Heart left ventricle (tissue), 16 donors: Measurements from ENCODE around the gene SAMD11. TPM values are rescaled to one million over a fixed set of nuclear protein-coding genes. Genes with fewer than 3 reads are reported as not detected.

Source experiments
- ATAC-seq, 4 donors: fragments of 200-7000 bp; cut with Tn5 transposase; one replicate each; pipeline ENCODE4 v1.9.1; 2020 to 2022; ENCODE audit warnings: moderate library complexity in 4 of 4, mild to moderate bottlenecking in 3 of 4, moderate number of reproducible peaks in 1 of 4
- DNase-seq, 5 donors: peaks; one replicate each; pipeline ENCODE4 v3.0.0-alpha.2; 2020
- H3K27ac ChIP-seq, 12 donors: fragments of 200-600 bp; sonication (generic) in 4 of 12; one replicate each; pipeline versions ENCODE4 v1.5.0 to v1.8.0; 2016 to 2022; ENCODE audit warnings: mild to moderate bottlenecking in 2 of 12
- H3K27me3 ChIP-seq, 9 donors: fragments of 200-600 bp; sonication (generic) in 2 of 9; one replicate each; pipeline versions ENCODE4 v1.5.1 to v1.8.0; 2016 to 2022; ENCODE audit warnings: mild to moderate bottlenecking in 3 of 9
- H3K36me3 ChIP-seq, 9 donors: fragments of 200-600 bp; sonication (generic) in 2 of 9; one replicate each; pipeline versions ENCODE4 v1.5.0 to v1.8.0; 2018 to 2022; ENCODE audit warnings: mild to moderate bottlenecking in 2 of 9
- H3K4me1 ChIP-seq, 12 donors: fragments of 200-600 bp; sonication (generic) in 4 of 12; one replicate each; pipeline versions ENCODE4 v1.5.0 to v1.8.0; 2016 to 2022; ENCODE audit warnings: mild to moderate bottlenecking in 3 of 12
- H3K4me3 ChIP-seq, 12 donors: fragments of 200-600 bp; sonication (generic) in 4 of 12; one replicate each; pipeline versions ENCODE4 v1.5.0 to v1.8.0; 2017 to 2022; ENCODE audit warnings: mild to moderate bottlenecking in 9 of 12, moderate library complexity in 4 of 12
- H3K9me3 ChIP-seq, 12 donors: fragments of 200-600 bp; sonication (generic) in 4 of 12; one replicate each; pipeline versions ENCODE4 v1.5.0 to v1.8.0; 2016 to 2022; ENCODE audit warnings: mild to moderate bottlenecking in 1 of 12
- POLR2A ChIP-seq, 2 donors: fragments of 450-650 bp; IDR thresholded peaks; one replicate each; pipeline ENCODE4 v1.6.1; 2017; ENCODE audit warnings: antibody characterized with exemption in 2 of 2, mild to moderate bottlenecking in 2 of 2, moderate library complexity in 2 of 2
- WGBS, 4 donors: extraction: QIAGEN DNeasy Blood & Tissue Kit in 2 of 4; methylation state at CpG; one replicate each; pipeline versions ENCODE4 v1.1.5 to v1.1.7; 2013 to 2018; 5-methylcytosine and 5-hydroxymethylcytosine counted together
- intact Hi-C, 10 donors: fragments of 100-400 bp; cut with DNase I; formaldehyde crosslinking; loops; one replicate each; pipeline versions ENCODE4 v1.11.1 to v1.14.2; 2022
- polyA plus RNA-seq, 2 donors: library from polyadenylated mRNA; stranded (reverse); fragments of 200-250 nt; gene quantifications; one replicate each; pipeline ENCODE4 v1.2.3, GENCODE V29; 2013
- total RNA-seq, 9 donors: library from RNA; depleted of rRNA in 2 of 9; stranded (reverse); fragments of >200 nt in 2 of 9; fragmentation: NEBNext Ultra II Directional in 3 of 9; extraction: Animal tissue kit (Norgen Biotek cat#: 25700) in 3 of 9; gene quantifications; one replicate each; pipeline versions ENCODE4 v1.1.0 to v1.2.4, GENCODE V29; 2016 to 2023
- TF ChIP-seq, protein P1 (sequence below), 12 donors: fragments of 200-600 bp; sonication (generic) in 4 of 12; IDR thresholded peaks; one replicate each; pipeline versions ENCODE4 v1.5.0 to v1.8.0; 2018 to 2022; ENCODE audit warnings: antibody characterized with exemption in 12 of 12, mild to moderate bottlenecking in 5 of 12
- donor health status: ischemic (EF 13 %, LVEDD 7.1; RV severe dilation, severe dysfunction).
- donor health status: healthy with polysubstance abuse.
- donor health status: DM: no; HTN: yes; CAD: no.
- donor health status: DM: no; HTN: no; CAD: no.
- donor health status: ischemic (EF 25% LVEDD 6.9; RV normal size, moderate dysfunction).
- donor health status: ischemic (EF 25% LVEDD 5.7; RV mildly dilated, moderate dysfunction).
- donor health status: healthy.
- donor health status: DM: yes; HTN: yes; CAD: no.
- donor health status: ischemic (EF 35%, LVEDD 5.7; RV mildly dilated, moderate dysfunction).
- donor health status: nonischemic (EF 11% LVEDD 7.7; RV severe dilation, severe dysfunction).
- donor health status: DM: yes; HTN: yes; CAD: no.
- donor health status: PGD.
- donor health status: ischemic (EF 29% LVEDD 5.4; RV normal size, mild dysfunction).
- donor health status: nonischemic (EF 23%, LVEDD 6.1; RV moderate dilation, normal function).

The SAMD11 gene
- total and polyA plus RNA-seq, 11 donors, result 0.38 to 3.2 (median 0.96) TPM

DNA sequence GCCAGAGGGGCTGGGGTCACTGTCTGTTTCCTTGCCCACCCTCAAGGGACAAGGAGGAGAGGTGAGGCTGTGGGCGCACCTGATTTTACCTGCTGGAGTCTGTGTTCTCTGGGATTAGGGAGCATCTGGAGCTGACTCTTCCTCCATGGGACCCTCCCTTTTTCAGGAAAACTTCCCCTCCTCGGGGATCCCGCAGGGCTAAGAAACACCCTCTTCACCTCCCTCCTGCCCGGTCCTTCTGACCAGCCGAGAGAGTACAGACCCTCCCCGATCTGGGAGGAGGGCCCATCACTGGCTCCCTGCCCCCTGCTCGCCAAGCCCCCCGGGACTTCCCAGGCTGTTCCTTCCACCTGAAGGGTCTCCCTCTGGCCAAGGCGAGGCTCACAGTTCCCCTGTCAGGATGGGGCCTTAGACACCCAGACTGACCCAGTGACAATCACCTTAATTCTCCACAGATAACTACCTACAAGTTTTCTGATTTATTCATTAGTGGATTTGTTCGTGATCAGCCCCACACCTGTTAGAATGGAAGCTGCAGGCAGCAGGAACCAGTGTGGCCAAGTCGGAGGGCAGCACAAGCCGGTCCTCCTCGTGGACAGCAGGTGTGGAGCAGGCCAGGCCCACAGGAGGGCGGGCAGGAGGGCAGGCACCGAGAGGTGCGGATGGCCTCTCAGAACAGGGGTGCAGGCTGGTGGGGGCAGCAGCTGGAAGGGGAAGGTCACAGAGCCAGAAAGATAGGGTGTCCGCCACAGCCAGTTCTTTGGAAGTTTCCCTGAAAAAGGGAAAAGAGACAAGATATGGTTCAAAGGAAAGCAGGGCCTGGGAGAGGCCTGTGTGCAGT lies 15.9 kb upstream of the SAMD11 start:
- no peak overlapping the region for H3K4me3 ChIP-seq
- ATAC-seq (no peak), DNase-seq (peak in 4 of 5 donors; percentile 14 to 49 (median 22))
- H3K4me1 ChIP-seq, result peaks cover 0 to 38% (median 11%) of the 10 kb centered on the region in 12 donors
- WGBS, 4 donors, result 83 to 88% (median 86%) methylated on average over 17 of the region's 17 CpGs
- H3K27ac ChIP-seq, result no peak overlapping the region
- intact Hi-C loops, result loop anchor here in 4 of 10 donors (5.0 to 10.0 kb wide), 4 partner anchors 47 to 89 kb away; partner anchors contain the start of genes NOC2L (in 2 of the 4), KLHL17 (in 1 of the 4) and PLEKHN1 (in 1 of the 4)
- no peaks in the 10 kb centered on the region for H3K9me3 ChIP-seq
- peaks cover 2 to 43% (median 15%) of the 10 kb centered on the region in 9 donors for H3K27me3 ChIP-seq
- no peak for TF ChIP-seq POLR2A (IDR thresholded peaks at IDR 0.05)
- TF ChIP-seq, protein P1, sequence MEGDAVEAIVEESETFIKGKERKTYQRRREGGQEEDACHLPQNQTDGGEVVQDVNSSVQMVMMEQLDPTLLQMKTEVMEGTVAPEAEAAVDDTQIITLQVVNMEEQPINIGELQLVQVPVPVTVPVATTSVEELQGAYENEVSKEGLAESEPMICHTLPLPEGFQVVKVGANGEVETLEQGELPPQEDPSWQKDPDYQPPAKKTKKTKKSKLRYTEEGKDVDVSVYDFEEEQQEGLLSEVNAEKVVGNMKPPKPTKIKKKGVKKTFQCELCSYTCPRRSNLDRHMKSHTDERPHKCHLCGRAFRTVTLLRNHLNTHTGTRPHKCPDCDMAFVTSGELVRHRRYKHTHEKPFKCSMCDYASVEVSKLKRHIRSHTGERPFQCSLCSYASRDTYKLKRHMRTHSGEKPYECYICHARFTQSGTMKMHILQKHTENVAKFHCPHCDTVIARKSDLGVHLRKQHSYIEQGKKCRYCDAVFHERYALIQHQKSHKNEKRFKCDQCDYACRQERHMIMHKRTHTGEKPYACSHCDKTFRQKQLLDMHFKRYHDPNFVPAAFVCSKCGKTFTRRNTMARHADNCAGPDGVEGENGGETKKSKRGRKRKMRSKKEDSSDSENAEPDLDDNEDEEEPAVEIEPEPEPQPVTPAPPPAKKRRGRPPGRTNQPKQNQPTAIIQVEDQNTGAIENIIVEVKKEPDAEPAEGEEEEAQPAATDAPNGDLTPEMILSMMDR (IDR thresholded peaks at IDR 0.05), result no peak
- H3K36me3 ChIP-seq, result no peaks in the 10 kb centered on the region

DNA sequence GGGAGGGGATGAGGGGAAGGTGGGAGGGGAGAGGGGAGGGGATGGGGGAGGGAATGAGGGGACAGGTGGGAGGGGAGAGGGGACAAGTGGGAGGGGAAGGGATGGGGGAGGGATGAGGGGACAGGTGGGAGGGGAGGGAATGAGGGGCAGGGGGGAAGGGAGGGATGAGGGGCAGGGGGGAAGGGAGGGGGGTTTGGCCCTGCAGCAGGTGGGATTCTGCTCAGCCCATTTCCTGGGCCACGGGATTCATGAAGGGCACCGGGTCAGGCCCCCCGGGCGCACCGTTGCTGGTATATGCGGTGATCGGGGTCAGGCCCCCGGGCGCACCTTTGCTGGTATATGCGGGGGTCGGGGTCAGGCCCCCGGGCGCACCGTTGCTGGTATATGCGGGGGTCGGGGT lies 15.1 kb upstream of the SAMD11 start:
- Histone ChIP-seq H3K27me3 (peaks cover 2 to 44% (median 13%) of the 10 kb centered on the region in 9 donors), H3K4me3 (no peak overlapping the region), H3K4me1 (peaks cover 0 to 38% (median 11%) of the 10 kb centered on the region in 12 donors), H3K36me3 (no peaks in the 10 kb centered on the region), H3K27ac (no peak overlapping the region), H3K9me3 (no peaks in the 10 kb centered on the region)
- intact Hi-C loops, result loop anchor here in 4 of 10 donors (5.0 to 10.0 kb wide), 4 partner anchors 46 to 89 kb away; partner anchors contain the start of genes NOC2L (in 2 of the 4), KLHL17 (in 1 of the 4) and PLEKHN1 (in 1 of the 4)
- 75 to 90% (median 87%) methylated on average over 6 to 16 of the region's 16 CpGs for WGBS, 4 donors
- ATAC-seq, result no peak
- TF ChIP-seq POLR2A (IDR thresholded peaks at IDR 0.05), result no peak
- TF ChIP-seq, protein P1 (IDR thresholded peaks at IDR 0.05), result no peak
- no peak for DNase-seq

GRCh38 chr1:909861-910310 lies 13.8 kb upstream of the SAMD11 start:
- H3K27me3 ChIP-seq, result peaks cover 2 to 52% (median 18%) of the 10 kb centered on the region in 9 donors

More at GRCh38 chr1:909861-910310, 13.8 kb upstream of the SAMD11 start:
- TF ChIP-seq POLR2A (IDR thresholded peaks at IDR 0.05), result no peak
- TF ChIP-seq, protein P1 (IDR thresholded peaks at IDR 0.05), result no peak
- Histone ChIP-seq H3K27ac (no peak overlapping the region), H3K4me3 (peak overlapping the region in 5 of 12 donors; percentile 5 to 44 (median 24)), H3K4me1 (peaks cover 0 to 29% (median 8%) of the 10 kb centered on the region in 12 donors), H3K9me3 (no peaks in the 10 kb centered on the region), H3K36me3 (no peaks in the 10 kb centered on the region)
- ATAC-seq (no peak), DNase-seq (peak in 3 of 5 donors; percentile 16 to 36 (median 20))
- intact Hi-C loops, result loop anchor here in 5 of 10 donors (5.0 to 10.0 kb wide), 5 partner anchors 42 to 87 kb away; partner anchors contain the start of genes NOC2L (in 2 of the 5), KLHL17 (in 1 of the 5) and PLEKHN1 (in 1 of the 5)
- 5 to 10% (median 9%) methylated on average over 10 to 53 of the region's 53 CpGs for WGBS, 4 donors
